ENCODE measurements around the gene ARFGEF2. TPM values are rescaled to one million over a fixed set of nuclear protein-coding genes. Genes with fewer than 3 reads are reported as not detected.

ARFGEF2 gene
- total and polyA plus RNA-seq, 2 donors (not counting 3 experiments of a cell fraction or from before 2014, with no cell fraction given), result 12.7 to 32.6 TPM

DNA sequence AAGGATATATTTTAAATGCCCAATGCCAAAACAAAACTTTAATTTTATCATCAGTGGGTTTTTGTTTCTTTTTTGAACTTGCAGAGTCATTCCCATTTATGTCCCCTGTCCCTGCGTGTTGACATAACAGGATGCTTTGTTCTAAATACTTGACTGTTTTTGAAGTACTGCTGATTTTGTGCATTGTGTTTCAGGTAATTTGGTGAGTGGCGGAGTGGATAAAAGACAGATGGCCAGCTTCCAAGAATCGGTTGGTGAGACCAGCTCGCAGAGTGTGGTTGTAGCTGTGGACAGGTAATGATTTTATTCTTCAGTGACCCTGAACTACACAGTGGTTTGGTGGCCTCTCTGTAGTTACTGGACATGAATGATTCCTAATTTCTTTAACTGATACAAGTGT lies 74.1 kb downstream of the ARFGEF2 start:
- no peaks in the 10 kb centered on the region for H3K9me1 ChIP-seq (replicated peaks; ENCODE audit: control insufficient read depth, extremely low read depth, insufficient read depth, low read length)
- no peak for TF ChIP-seq EZH2 (IDR thresholded peaks at IDR 0.05; ENCODE audit: borderline replicate concordance, low read depth, low read length, severe bottlenecking)
- TF ChIP-seq CTCF (IDR thresholded peaks at IDR 0.05; ENCODE audit: extremely low read depth in 1 of 2, insufficient read depth in 1 of 2, low read depth in 1 of 2, low read length in 2 of 2), result no peak
- TF ChIP-seq POLR2A (IDR thresholded peaks at IDR 0.05; ENCODE audit: low read depth, low read length), result no peak
- no peak for TF ChIP-seq GATA2 (IDR thresholded peaks at IDR 0.05; ENCODE audit: insufficient read depth, insufficient read length, low read depth, low read length)
- no peak for TF ChIP-seq MYC (IDR thresholded peaks at IDR 0.05; ENCODE audit: low read depth, low read length)
- no peaks in the 10 kb centered on the region for H4K20me1 ChIP-seq (replicated peaks; ENCODE audit: control insufficient read depth, extremely low read depth, insufficient read depth, low read length)
- peaks cover 35 to 41% of the 10 kb centered on the region in 2 experiments for H3K36me3 ChIP-seq (ENCODE audit: control insufficient read depth in 2 of 2, extremely low read depth in 1 of 2, insufficient read depth in 2 of 2, low read length in 2 of 2)
- H3K79me2 ChIP-seq (ENCODE audit: control insufficient read depth, insufficient read depth, low read length), result no peaks in the 10 kb centered on the region
- CTCF ChIA-PET, result interaction anchor here (1.1 kb wide), 1 partner anchor 338 kb away, joined by 3 read pairs; no protein-coding TSS in a partner anchor
- no peak overlapping the region for H3K4me2 ChIP-seq (ENCODE audit: insufficient read depth, low read length)
- no peak for FAIRE-seq
- H3K27ac ChIP-seq (ENCODE audit: insufficient read depth, low read depth, low read length), result no peak overlapping the region
- dilution Hi-C loops (cut with MboI; ENCODE audit: extremely low pct_ligation_motif_present, low sequenced_read_pairs) (no loop called here), intact Hi-C loops (cut with micrococcal nuclease) (no loop called here)
- H2AFZ ChIP-seq (ENCODE audit: low read depth, low read length), result no peak overlapping the region
- no peaks in the 10 kb centered on the region for H3K4me1 ChIP-seq (ENCODE audit: control insufficient read depth, extremely low read depth, insufficient read depth, low read length)
- no peak overlapping the region for H3K4me3 ChIP-seq (replicated peaks in 1 of 3; ENCODE audit: insufficient read depth in 1 of 3, low read depth in 1 of 3, low read length in 3 of 3)
- H3K9me3 ChIP-seq (replicated peaks; ENCODE audit: control insufficient read depth, insufficient read depth, low read length), result no peaks in the 10 kb centered on the region
- DNase-seq (ENCODE audit: low read depth, low spot score), result no peak
- no peaks in the 10 kb centered on the region for H3K27me3 ChIP-seq (ENCODE audit: control insufficient read depth in 2 of 2, insufficient read depth in 2 of 2, low read length in 2 of 2)
- BruUV-seq (replicated peaks), result no TSS peak
- POLR2A ChIA-PET, result no interaction called here
- no peak overlapping the region for H3K9ac ChIP-seq (replicated peaks; ENCODE audit: extremely low read depth, insufficient read depth, low read length)
